H9 (cell line): ENCODE measurements around the gene S100A2. TPM values are rescaled to one million over a fixed set of nuclear protein-coding genes. Genes with fewer than 3 reads are reported as not detected.

ENCODE experiments used
- DNase-seq: peaks from one replicate; pipeline ENCODE4 v3.0.0-alpha.2; 2017
- H2AFZ ChIP-seq: one replicate; pipeline ENCODE4 v1.6.1; 2013; ENCODE audit warnings: mild to moderate bottlenecking, low read length, control low read depth, moderate library complexity
- H2AK5ac ChIP-seq: 2 replicates; pipeline ENCODE4 v1.6.1; 2013; ENCODE audit warnings: low read length, control low read depth, mixed read lengths; ENCODE audit not compliant: insufficient read length
- H2BK120ac ChIP-seq: one replicate; pipeline ENCODE4 v1.6.1; 2013; ENCODE audit warnings: low read depth, mild to moderate bottlenecking, low read length, control low read depth, inconsistent platforms; ENCODE audit not compliant: poor library complexity, severe bottlenecking
- H2BK12ac ChIP-seq: 2 replicates; pipeline ENCODE4 v1.6.1; 2013; ENCODE audit warnings: low read length, control low read depth, mixed read lengths, low read depth; ENCODE audit not compliant: insufficient read length
- H2BK15ac ChIP-seq: 2 replicates; pipeline ENCODE4 v1.6.1; 2013; ENCODE audit warnings: low read depth, low read length, control low read depth
- H2BK20ac ChIP-seq: one replicate; pipeline ENCODE4 v1.6.1; 2013; ENCODE audit warnings: low read depth, mild to moderate bottlenecking, low read length, control low read depth, inconsistent platforms; ENCODE audit not compliant: poor library complexity, severe bottlenecking
- H2BK5ac ChIP-seq: 2 replicates; pipeline ENCODE4 v1.6.1; 2013; ENCODE audit warnings: low read length, control low read depth, mixed read lengths; ENCODE audit not compliant: insufficient read length
- H3K14ac ChIP-seq: 2 replicates; pipeline ENCODE4 v1.6.1; 2013; ENCODE audit warnings: low read length, control low read depth; ENCODE audit not compliant: insufficient read depth
- H3K18ac ChIP-seq: 2 replicates; pipeline ENCODE4 v1.6.1; 2013; ENCODE audit warnings: low read depth, mild to moderate bottlenecking, mixed read lengths, low read length, control low read depth; ENCODE audit not compliant: insufficient read length
- H3K23ac ChIP-seq: 2 replicates; pipeline ENCODE4 v1.6.1; 2013; ENCODE audit warnings: low read length, control low read depth, mixed read lengths, low read depth; ENCODE audit not compliant: insufficient read length
- H3K23me2 ChIP-seq: 2 replicates; pipeline ENCODE4 v1.6.1; 2013; ENCODE audit warnings: low read depth, mild to moderate bottlenecking, mixed read lengths, low read length, control low read depth; ENCODE audit not compliant: insufficient read length, poor library complexity, severe bottlenecking
- H3K27ac ChIP-seq: 2 replicates; pipeline ENCODE4 v1.5.1; 2013; ENCODE audit warnings: low read length, control low read depth, mixed read lengths, low read depth; ENCODE audit not compliant: insufficient read length
- H3K27me3 ChIP-seq: 2 replicates; pipeline ENCODE4 v1.6.1; 2013; ENCODE audit warnings: low read length, control low read depth, inconsistent platforms; ENCODE audit not compliant: insufficient read depth
- H3K4ac ChIP-seq: 2 replicates; pipeline ENCODE4 v1.6.1; 2013; ENCODE audit warnings: low read depth, mild to moderate bottlenecking, control low read depth, inconsistent platforms, low read length, moderate library complexity
- H3K4me1 ChIP-seq: 2 replicates; pipeline ENCODE4 v1.6.1; 2013; ENCODE audit warnings: low read length, control low read depth, inconsistent platforms; ENCODE audit not compliant: insufficient read depth
- H3K4me2 ChIP-seq: 2 replicates; pipeline ENCODE4 v1.6.1; 2013; ENCODE audit warnings: low read length, control low read depth, mixed read lengths; ENCODE audit not compliant: insufficient read length, insufficient read depth
- H3K56ac ChIP-seq: 2 replicates; pipeline ENCODE4 v1.6.1; 2013; ENCODE audit warnings: low read depth, mild to moderate bottlenecking, mixed read lengths, low read length, control low read depth; ENCODE audit not compliant: insufficient read length
- H3K79me1 ChIP-seq: 2 replicates; pipeline ENCODE4 v1.6.1; 2013; ENCODE audit warnings: low read depth, mild to moderate bottlenecking, moderate library complexity, low read length, control low read depth, inconsistent platforms; ENCODE audit not compliant: insufficient read depth, poor library complexity, severe bottlenecking
- H3K79me2 ChIP-seq: 2 replicates; pipeline ENCODE4 v1.6.1; 2013; ENCODE audit warnings: low read length, control low read depth, inconsistent platforms; ENCODE audit not compliant: insufficient read depth
- H3K9ac ChIP-seq: 2 replicates; pipeline ENCODE4 v1.6.1; 2013; ENCODE audit warnings: low read length, control low read depth, mixed read lengths; ENCODE audit not compliant: insufficient read length; ENCODE audit errors: extremely low read depth
- H3K9me3 ChIP-seq: one replicate; pipeline ENCODE4 v1.6.1; 2013; ENCODE audit warnings: low read depth, low read length, inconsistent platforms; ENCODE audit not compliant: control insufficient read depth
- H3T11ph ChIP-seq: one replicate; pipeline ENCODE4 v1.6.1; 2013; ENCODE audit warnings: mild to moderate bottlenecking, low read length, control low read depth, inconsistent platforms
- H4K20me1 ChIP-seq: one replicate; pipeline ENCODE4 v1.6.1; 2013; ENCODE audit not compliant: control insufficient read depth, insufficient read length, insufficient read depth
- H4K5ac ChIP-seq: 2 replicates; pipeline ENCODE4 v1.6.1; 2013; ENCODE audit warnings: low read depth, mild to moderate bottlenecking, mixed read lengths, low read length, control low read depth; ENCODE audit not compliant: insufficient read length
- H4K8ac ChIP-seq: replicated peaks from 2 replicates; pipeline ENCODE4 v1.6.1; 2013; ENCODE audit warnings: low read length, control low read depth, mixed read lengths, low read depth; ENCODE audit not compliant: insufficient read length
- H4K91ac ChIP-seq: 2 replicates; pipeline ENCODE4 v1.6.1; 2013; ENCODE audit warnings: low read depth, mild to moderate bottlenecking, moderate library complexity, mixed read lengths, low read length, control low read depth; ENCODE audit not compliant: insufficient read length
- H3K27ac Mint-ChIP-seq, 3 experiments: 2 replicates in 2 of 3; 3 replicates in 1 of 3; pipeline ENCODE4 v1.8.0; 2020 to 2021; ENCODE audit warnings: mixed read lengths in 3 of 3, mild to moderate bottlenecking in 1 of 3, moderate library complexity in 1 of 3
- H3K27me3 Mint-ChIP-seq: 2 replicates; pipeline ENCODE4 v1.8.0; 2021; ENCODE audit warnings: low read depth, mild to moderate bottlenecking, moderate library complexity, mixed read lengths
- H3K36me3 Mint-ChIP-seq, 3 experiments: 2 replicates in 2 of 3; 3 replicates in 1 of 3; pipeline ENCODE4 v1.8.0; 2020 to 2021; ENCODE audit warnings: low read depth in 3 of 3, mixed read lengths in 3 of 3; ENCODE audit not compliant: insufficient read depth in 1 of 3
- H3K4me1 Mint-ChIP-seq, 2 experiments: 2 replicates each; pipeline ENCODE4 v1.8.0; 2020; ENCODE audit warnings: mixed read lengths in 2 of 2
- H3K4me3 Mint-ChIP-seq, 2 experiments: 2 replicates in 1 of 2; 3 replicates in 1 of 2; pipeline ENCODE4 v1.8.0; 2020 to 2021; ENCODE audit warnings: mild to moderate bottlenecking in 2 of 2, mixed read lengths in 2 of 2, moderate library complexity in 1 of 2
- H3K9me3 Mint-ChIP-seq, 2 experiments: 2 replicates in 1 of 2; 3 replicates in 1 of 2; pipeline ENCODE4 v1.8.0; 2020; ENCODE audit warnings: mild to moderate bottlenecking in 2 of 2, mixed read lengths in 2 of 2, moderate library complexity in 1 of 2
- WGBS: extraction: QIAGEN DNeasy Blood & Tissue Kit; methylation state at CpG from one replicate; pipeline ENCODE4 v1.1.7; 2013; ENCODE audit warnings: missing lambda C conversion rate, low lambda C conversion rate, mixed read lengths; ENCODE audit not compliant: insufficient read length; ENCODE audit errors: extremely low coverage; 5-methylcytosine and 5-hydroxymethylcytosine counted together
- total RNA-seq: library from RNA; stranded (reverse); gene quantifications from 2 replicates; pipeline ENCODE4 v1.2.1, GENCODE V29; 2021
- TF ChIP-seq, protein P1 (sequence below): fragments of 200-600 bp; sonication (generic); conservative IDR thresholded peaks from 3 replicates; pipeline ENCODE4 v1.8.0; 2021; ENCODE audit warnings: antibody characterized with exemption, mild to moderate bottlenecking

Gene S100A2
- total RNA-seq, 1 experiment from 2014 or later = 0.57 TPM

DNA sequence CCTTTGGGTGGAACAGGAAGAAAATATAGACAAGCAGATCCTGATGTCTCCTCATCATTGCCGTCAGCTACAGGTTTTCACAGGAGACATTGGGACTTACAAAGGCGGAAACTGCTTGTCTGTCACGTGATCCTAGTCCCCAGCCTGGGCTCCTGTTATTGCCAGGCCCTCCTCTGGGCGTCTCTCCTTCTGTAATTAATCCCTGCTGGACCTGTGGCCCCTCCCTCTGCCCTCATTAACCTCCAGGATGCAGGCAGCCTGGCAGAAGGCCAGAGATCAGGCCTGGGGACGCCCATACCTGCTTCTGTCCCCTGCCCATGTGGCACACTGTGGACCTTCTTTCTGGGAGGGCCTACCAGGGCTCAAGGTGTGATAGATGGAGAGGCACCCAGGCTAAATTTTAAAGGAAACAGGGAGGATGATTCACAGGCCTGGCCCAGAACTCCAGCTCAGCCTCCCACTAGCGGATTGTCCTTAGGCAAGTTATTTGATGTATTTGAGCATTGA lies 27.3 kb downstream of the S100A2 start:
- peak; percentile 93 for DNase-seq
- H2BK20ac ChIP-seq = no peak overlapping the region
- TF ChIP-seq, protein P1, sequence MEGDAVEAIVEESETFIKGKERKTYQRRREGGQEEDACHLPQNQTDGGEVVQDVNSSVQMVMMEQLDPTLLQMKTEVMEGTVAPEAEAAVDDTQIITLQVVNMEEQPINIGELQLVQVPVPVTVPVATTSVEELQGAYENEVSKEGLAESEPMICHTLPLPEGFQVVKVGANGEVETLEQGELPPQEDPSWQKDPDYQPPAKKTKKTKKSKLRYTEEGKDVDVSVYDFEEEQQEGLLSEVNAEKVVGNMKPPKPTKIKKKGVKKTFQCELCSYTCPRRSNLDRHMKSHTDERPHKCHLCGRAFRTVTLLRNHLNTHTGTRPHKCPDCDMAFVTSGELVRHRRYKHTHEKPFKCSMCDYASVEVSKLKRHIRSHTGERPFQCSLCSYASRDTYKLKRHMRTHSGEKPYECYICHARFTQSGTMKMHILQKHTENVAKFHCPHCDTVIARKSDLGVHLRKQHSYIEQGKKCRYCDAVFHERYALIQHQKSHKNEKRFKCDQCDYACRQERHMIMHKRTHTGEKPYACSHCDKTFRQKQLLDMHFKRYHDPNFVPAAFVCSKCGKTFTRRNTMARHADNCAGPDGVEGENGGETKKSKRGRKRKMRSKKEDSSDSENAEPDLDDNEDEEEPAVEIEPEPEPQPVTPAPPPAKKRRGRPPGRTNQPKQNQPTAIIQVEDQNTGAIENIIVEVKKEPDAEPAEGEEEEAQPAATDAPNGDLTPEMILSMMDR = peak; percentile 28; the same call in 2 of the 3 replicates
- H3K4ac ChIP-seq = no peak overlapping the region
- Mint-ChIP-seq H3K27ac (peak overlapping the region in 2 of 3 experiments; percentile 46 to 81; a peak in 3 of 7 replicates), H3K4me1 (peaks cover 21 to 36% of the 10 kb centered on the region in 2 experiments), H3K27me3 (peaks cover 2% of the 10 kb centered on the region), H3K4me3 (no peak overlapping the region; a peak in 2 of 5 replicates), H3K9me3 (no peaks in the 10 kb centered on the region), H3K36me3 (no peaks in the 10 kb centered on the region)
- H3K9ac ChIP-seq = no peak overlapping the region
- no peak overlapping the region for H2BK5ac ChIP-seq
- no peak overlapping the region for H2BK15ac ChIP-seq
- H3K23me2 ChIP-seq = no peaks in the 10 kb centered on the region
- no peak overlapping the region for H2AFZ ChIP-seq
- no peak overlapping the region for H4K8ac ChIP-seq
- no peak overlapping the region for H3K27ac ChIP-seq
- H3K23ac ChIP-seq = no peak overlapping the region
- H2BK120ac ChIP-seq = no peak overlapping the region
- WGBS = no CpG with 5 or more reads among the region's 6 CpGs
- no peak overlapping the region for H3K14ac ChIP-seq
- H4K5ac ChIP-seq = no peak overlapping the region
- H2BK12ac ChIP-seq = no peak overlapping the region
- H3K4me1 ChIP-seq = peaks cover 5% of the 10 kb centered on the region; the same call in 1 of the 2 replicates
- H4K91ac ChIP-seq = no peak overlapping the region
- H3K56ac ChIP-seq = no peak overlapping the region
- no peaks in the 10 kb centered on the region for H3K9me3 ChIP-seq
- no peaks in the 10 kb centered on the region for H3K79me2 ChIP-seq
- no peak overlapping the region for H3T11ph ChIP-seq
- peak overlapping the region; percentile 23 for H3K18ac ChIP-seq
- H3K4me2 ChIP-seq = no peak overlapping the region
- no peaks in the 10 kb centered on the region for H3K79me1 ChIP-seq
- H3K27me3 ChIP-seq = no peaks in the 10 kb centered on the region; the same call in 1 of the 2 replicates
- no peak overlapping the region for H2AK5ac ChIP-seq
- no peaks in the 10 kb centered on the region for H4K20me1 ChIP-seq
